GM23338 (cell line): ENCODE data around the gene KRT84. TPM values are rescaled to one million over a fixed set of nuclear protein-coding genes. Genes with fewer than 3 reads are reported as not detected.

ENCODE experiments used
- ATAC-seq: fragments of 200-7000 bp; cut with Tn5 transposase; 3 replicates; pipeline ENCODE4 v1.9.1; 2020
- DNase-seq: peaks from one replicate; pipeline ENCODE4 v3.0.0-alpha.2; 2015; ENCODE audit warnings: low spot score
- H2AFZ ChIP-seq: fragments of 200-600 bp; sonication (generic); 2 replicates; pipeline ENCODE4 v1.8.0; 2016; ENCODE audit warnings: antibody characterized with exemption, mild to moderate bottlenecking, moderate library complexity
- H3F3A ChIP-seq: fragments of 200-600 bp; sonication (generic); replicated peaks from 2 replicates; pipeline ENCODE4 v1.8.0; 2017; ENCODE audit warnings: antibody characterized with exemption, mixed run types, low read depth
- H3K27ac ChIP-seq: fragments of 200-600 bp; sonication (generic); 2 replicates; pipeline ENCODE4 v1.6.1; 2016; ENCODE audit warnings: low read depth
- H3K27me3 ChIP-seq: fragments of 200-600 bp; sonication (generic); 2 replicates; pipeline ENCODE4 v1.8.0; 2016; ENCODE audit warnings: mild to moderate bottlenecking, mixed run types, moderate library complexity; ENCODE audit not compliant: insufficient read depth
- H3K36me3 ChIP-seq: fragments of 200-600 bp; sonication (generic); 2 replicates; pipeline ENCODE4 v1.8.0; 2016; ENCODE audit warnings: mild to moderate bottlenecking; ENCODE audit not compliant: insufficient read depth
- H3K4me1 ChIP-seq: fragments of 200-600 bp; sonication (generic); 2 replicates; pipeline ENCODE4 v1.8.0; 2016; ENCODE audit warnings: mild to moderate bottlenecking, moderate library complexity; ENCODE audit not compliant: insufficient read depth
- H3K4me2 ChIP-seq: fragments of 200-600 bp; sonication (generic); 2 replicates; pipeline ENCODE4 v1.7.1; 2017; ENCODE audit warnings: mixed run types
- H3K4me3 ChIP-seq: fragments of 200-600 bp; sonication (generic); 2 replicates; pipeline ENCODE4 v1.6.1; 2016; ENCODE audit warnings: mixed run types
- H3K79me2 ChIP-seq: fragments of 200-600 bp; sonication (generic); replicated peaks from 2 replicates; pipeline ENCODE4 v1.8.0; 2017; ENCODE audit warnings: mild to moderate bottlenecking; ENCODE audit not compliant: insufficient read depth
- H3K9me2 ChIP-seq: fragments of 200-600 bp; sonication (generic); 2 replicates; pipeline ENCODE4 v1.8.0; 2017; ENCODE audit not compliant: insufficient read depth
- H4K20me1 ChIP-seq: fragments of 200-600 bp; sonication (generic); replicated peaks from 2 replicates; pipeline ENCODE4 v1.8.0; 2017; ENCODE audit warnings: mild to moderate bottlenecking; ENCODE audit not compliant: insufficient read depth
- H3K27ac Mint-ChIP-seq: 2 replicates; pipeline ENCODE4 v1.8.0; 2020; ENCODE audit warnings: inconsistent platforms, mild to moderate bottlenecking, moderate library complexity, mixed read lengths
- H3K27me3 Mint-ChIP-seq: 3 replicates; pipeline ENCODE4 v1.8.0; 2022; ENCODE audit warnings: low read depth, mild to moderate bottlenecking, moderate library complexity, mixed read lengths, inconsistent platforms; ENCODE audit not compliant: insufficient read depth, poor library complexity
- H3K36me3 Mint-ChIP-seq: 3 replicates; pipeline ENCODE4 v1.8.0; 2021; ENCODE audit warnings: low read depth, mild to moderate bottlenecking, inconsistent platforms, moderate library complexity, mixed read lengths
- H3K4me1 Mint-ChIP-seq: 3 replicates; pipeline ENCODE4 v1.8.0; 2020; ENCODE audit warnings: mild to moderate bottlenecking, inconsistent platforms, mixed read lengths
- H3K4me3 Mint-ChIP-seq: 3 replicates; pipeline ENCODE4 v1.8.0; 2021; ENCODE audit warnings: moderate library complexity, mild to moderate bottlenecking, inconsistent platforms, mixed read lengths
- H3K9me3 Mint-ChIP-seq: 3 replicates; pipeline ENCODE4 v1.8.0; 2020; ENCODE audit warnings: moderate library complexity, mild to moderate bottlenecking, inconsistent platforms, mixed read lengths
- CTCF ChIP-seq, 2 experiments: fragments of 200-600 bp in 1 of 2; sonication (generic) in 1 of 2; conservative IDR thresholded peaks; 2 replicates each; pipeline versions ENCODE4 v1.5.1 to v1.6.1; 2016 to 2017; ENCODE audit warnings: antibody characterized with exemption in 2 of 2, low read depth in 2 of 2, mild to moderate bottlenecking in 2 of 2, moderate library complexity in 1 of 2
- ETS1 ChIP-seq: IDR thresholded peaks from 2 replicates; pipeline ENCODE4 v1.6.1; 2016; ENCODE audit warnings: antibody characterized with exemption
- EZH2 ChIP-seq: fragments of 200-600 bp; sonication (generic); IDR thresholded peaks from one replicate; pipeline ENCODE4 v1.8.0; 2017; ENCODE audit warnings: antibody characterized with exemption, mild to moderate bottlenecking, low read depth; ENCODE audit not compliant: unreplicated experiment
- EZH2phosphoT487 ChIP-seq: fragments of 200-600 bp; sonication (generic); IDR thresholded peaks from one replicate; pipeline ENCODE4 v1.8.1; 2018; ENCODE audit warnings: antibody characterized with exemption; ENCODE audit not compliant: unreplicated experiment
- POLR2AphosphoS5 ChIP-seq: IDR thresholded peaks from 2 replicates; pipeline ENCODE4 v1.6.1; 2016; ENCODE audit warnings: antibody characterized with exemption, low read depth
- polyA plus RNA-seq: library from polyadenylated mRNA; unstranded; fragments of >200 nt; fragmentation: Nextera tagmentation; extraction: Ambion mirVana; gene quantifications from 2 replicates; pipeline ENCODE4 v1.2.1, GENCODE V29; 2016
- total RNA-seq: library from RNA; depleted of rRNA; stranded (reverse); fragments of >200 nt; shearing (Covaris generic); gene quantifications from 2 replicates; pipeline ENCODE4 v1.2.3, GENCODE V29; 2014
- TF ChIP-seq, protein P1 (sequence below): fragments of 250-450 bp; sonication (Bioruptor Pico); IDR thresholded peaks from 2 replicates; pipeline ENCODE4 v1.5.0; 2020; ENCODE audit warnings: mild to moderate bottlenecking, moderate library complexity

Gene KRT84
- total and polyA plus RNA-seq, 2 experiments from 2014 or later, result not detected

DNA sequence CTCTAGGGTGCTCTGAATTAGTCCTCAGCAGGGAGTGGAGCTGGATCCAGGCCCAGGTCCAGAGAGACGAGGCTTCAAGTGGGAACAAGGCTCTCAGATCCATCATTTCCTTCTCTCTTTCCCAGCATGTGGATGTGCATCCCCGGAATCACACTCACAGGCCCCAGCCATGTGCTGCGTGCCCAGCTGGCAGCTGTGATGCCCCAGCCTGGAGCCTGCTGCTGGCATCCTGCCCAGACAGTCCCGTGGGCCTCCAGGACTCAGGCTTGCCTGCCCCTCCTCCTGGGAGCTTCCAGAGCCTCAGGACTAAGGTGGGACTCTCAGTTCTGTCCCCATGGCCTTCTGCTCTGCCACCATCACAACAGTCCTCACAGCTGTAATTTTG, 6.2 kb upstream of the KRT84 start:
- Histone ChIP-seq H3K79me2 (no peaks in the 10 kb centered on the region), H3F3A (no peaks in the 10 kb centered on the region), H2AFZ (no peak overlapping the region), H3K9me2 (0 out of 2 replicates have a peak, but pooled peaks cover 2% of the 10 kb centered on the region), H3K4me1 (no peaks in the 10 kb centered on the region), H3K27me3 (no peaks in the 10 kb centered on the region), H3K27ac (no peak overlapping the region), H3K4me3 (no peak overlapping the region), H4K20me1 (no peaks in the 10 kb centered on the region), H3K36me3 (no peaks in the 10 kb centered on the region), H3K4me2 (no peak overlapping the region)
- TF ChIP-seq ETS1 (no peak), POLR2AphosphoS5 (no peak), EZH2phosphoT487 (no peak), EZH2 (no peak), CTCF (conservative IDR thresholded peaks at IDR 0.05; ENCODE audit: low read depth in 2 of 2) (no peak)
- TF ChIP-seq, protein P1, sequence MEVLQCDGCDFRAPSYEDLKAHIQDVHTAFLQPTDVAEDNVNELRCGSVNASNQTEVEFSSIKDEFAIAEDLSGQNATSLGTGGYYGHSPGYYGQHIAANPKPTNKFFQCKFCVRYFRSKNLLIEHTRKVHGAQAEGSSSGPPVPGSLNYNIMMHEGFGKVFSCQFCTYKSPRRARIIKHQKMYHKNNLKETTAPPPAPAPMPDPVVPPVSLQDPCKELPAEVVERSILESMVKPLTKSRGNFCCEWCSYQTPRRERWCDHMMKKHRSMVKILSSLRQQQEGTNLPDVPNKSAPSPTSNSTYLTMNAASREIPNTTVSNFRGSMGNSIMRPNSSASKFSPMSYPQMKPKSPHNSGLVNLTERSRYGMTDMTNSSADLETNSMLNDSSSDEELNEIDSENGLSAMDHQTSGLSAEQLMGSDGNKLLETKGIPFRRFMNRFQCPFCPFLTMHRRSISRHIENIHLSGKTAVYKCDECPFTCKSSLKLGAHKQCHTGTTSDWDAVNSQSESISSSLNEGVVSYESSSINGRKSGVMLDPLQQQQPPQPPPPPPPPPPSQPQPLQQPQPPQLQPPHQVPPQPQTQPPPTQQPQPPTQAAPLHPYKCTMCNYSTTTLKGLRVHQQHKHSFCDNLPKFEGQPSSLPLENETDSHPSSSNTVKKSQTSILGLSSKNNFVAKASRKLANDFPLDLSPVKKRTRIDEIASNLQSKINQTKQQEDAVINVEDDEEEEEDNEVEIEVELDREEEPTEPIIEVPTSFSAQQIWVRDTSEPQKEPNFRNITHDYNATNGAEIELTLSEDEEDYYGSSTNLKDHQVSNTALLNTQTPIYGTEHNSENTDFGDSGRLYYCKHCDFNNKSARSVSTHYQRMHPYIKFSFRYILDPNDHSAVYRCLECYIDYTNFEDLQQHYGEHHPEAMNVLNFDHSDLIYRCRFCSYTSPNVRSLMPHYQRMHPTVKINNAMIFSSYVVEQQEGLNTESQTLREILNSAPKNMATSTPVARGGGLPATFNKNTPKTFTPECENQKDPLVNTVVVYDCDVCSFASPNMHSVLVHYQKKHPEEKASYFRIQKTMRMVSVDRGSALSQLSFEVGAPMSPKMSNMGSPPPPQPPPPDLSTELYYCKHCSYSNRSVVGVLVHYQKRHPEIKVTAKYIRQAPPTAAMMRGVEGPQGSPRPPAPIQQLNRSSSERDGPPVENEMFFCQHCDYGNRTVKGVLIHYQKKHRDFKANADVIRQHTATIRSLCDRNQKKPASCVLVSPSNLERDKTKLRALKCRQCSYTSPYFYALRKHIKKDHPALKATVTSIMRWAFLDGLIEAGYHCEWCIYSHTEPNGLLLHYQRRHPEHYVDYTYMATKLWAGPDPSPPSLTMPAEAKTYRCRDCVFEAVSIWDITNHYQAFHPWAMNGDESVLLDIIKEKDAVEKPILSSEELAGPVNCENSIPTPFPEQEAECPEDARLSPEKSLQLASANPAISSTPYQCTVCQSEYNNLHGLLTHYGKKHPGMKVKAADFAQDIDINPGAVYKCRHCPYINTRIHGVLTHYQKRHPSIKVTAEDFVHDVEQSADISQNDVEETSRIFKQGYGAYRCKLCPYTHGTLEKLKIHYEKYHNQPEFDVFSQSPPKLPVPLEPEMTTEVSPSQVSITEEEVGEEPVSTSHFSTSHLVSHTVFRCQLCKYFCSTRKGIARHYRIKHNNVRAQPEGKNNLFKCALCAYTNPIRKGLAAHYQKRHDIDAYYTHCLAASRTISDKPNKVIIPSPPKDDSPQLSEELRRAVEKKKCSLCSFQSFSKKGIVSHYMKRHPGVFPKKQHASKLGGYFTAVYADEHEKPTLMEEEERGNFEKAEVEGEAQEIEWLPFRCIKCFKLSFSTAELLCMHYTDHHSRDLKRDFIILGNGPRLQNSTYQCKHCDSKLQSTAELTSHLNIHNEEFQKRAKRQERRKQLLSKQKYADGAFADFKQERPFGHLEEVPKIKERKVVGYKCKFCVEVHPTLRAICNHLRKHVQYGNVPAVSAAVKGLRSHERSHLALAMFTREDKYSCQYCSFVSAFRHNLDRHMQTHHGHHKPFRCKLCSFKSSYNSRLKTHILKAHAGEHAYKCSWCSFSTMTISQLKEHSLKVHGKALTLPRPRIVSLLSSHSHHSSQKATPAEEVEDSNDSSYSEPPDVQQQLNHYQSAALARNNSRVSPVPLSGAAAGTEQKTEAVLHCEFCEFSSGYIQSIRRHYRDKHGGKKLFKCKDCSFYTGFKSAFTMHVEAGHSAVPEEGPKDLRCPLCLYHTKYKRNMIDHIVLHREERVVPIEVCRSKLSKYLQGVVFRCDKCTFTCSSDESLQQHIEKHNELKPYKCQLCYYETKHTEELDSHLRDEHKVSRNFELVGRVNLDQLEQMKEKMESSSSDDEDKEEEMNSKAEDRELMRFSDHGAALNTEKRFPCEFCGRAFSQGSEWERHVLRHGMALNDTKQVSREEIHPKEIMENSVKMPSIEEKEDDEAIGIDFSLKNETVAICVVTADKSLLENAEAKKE, result no peak
- H3K4me1 Mint-ChIP-seq, result peaks cover 8% of the 10 kb centered on the region; the same call in 2 of the 3 replicates
- no peak overlapping the region for H3K4me3 Mint-ChIP-seq
- peaks cover 3% of the 10 kb centered on the region for H3K27me3 Mint-ChIP-seq
- no peak overlapping the region for H3K27ac Mint-ChIP-seq
- DNase-seq, result no peak
- no peaks in the 10 kb centered on the region; the same call in 2 of the 3 replicates for H3K9me3 Mint-ChIP-seq
- ATAC-seq, result no peak
- H3K36me3 Mint-ChIP-seq, result no peaks in the 10 kb centered on the region
